Activated CD8-positive, alpha-beta T cell treated with anti-CD3 and anti-CD28 coated beads, Interleukin-2, amount 10 ng/mL, durations not matched to agents 7 days and 5 days (primary cell): ENCODE measurements around the gene RGS21. TPM values are rescaled to one million over a fixed set of nuclear protein-coding genes. Genes with fewer than 3 reads are reported as not detected.
"Not testable (repeated sequence)": the region's sequence is repeated elsewhere in the genome, so short reads cannot be mapped to it uniquely, and the experiment has no call there.

Experiments
- ATAC-seq: fragments of 150-1000 bp; cut with Tn5 transposase; one replicate; pipeline ENCODE4 v1.10.0; 2021; ENCODE audit warnings: moderate library complexity
- CTCF ChIA-PET: fragments of 350-600 bp; sonication (Branson Sonifier 250); formaldehyde crosslinking; loops from one replicate; lab custom pipeline; 2021; ENCODE audit warnings: antibody characterized with exemption; lab: Charles Lee
- POLR2A ChIA-PET: fragments of 350-600 bp; sonication (Branson Sonifier 250); formaldehyde crosslinking; loops from one replicate; lab custom pipeline; 2021; ENCODE audit warnings: antibody characterized with exemption; lab: Charles Lee
- DNase-seq: peaks from one replicate; pipeline ENCODE4 v3.0.0-alpha.2; 2020
- H3K27ac Mint-ChIP-seq: one replicate; pipeline ENCODE4 v1.8.0; 2021; ENCODE audit warnings: mild to moderate bottlenecking, mixed read lengths
- H3K27me3 Mint-ChIP-seq: one replicate; pipeline ENCODE4 v1.8.0; 2021; ENCODE audit warnings: low read depth, mixed read lengths
- H3K36me3 Mint-ChIP-seq: one replicate; pipeline ENCODE4 v1.8.0; 2021; ENCODE audit warnings: low read depth, mixed read lengths
- H3K4me1 Mint-ChIP-seq: one replicate; pipeline ENCODE4 v1.8.0; 2021; ENCODE audit warnings: low read depth, mixed read lengths
- H3K4me3 Mint-ChIP-seq: one replicate; pipeline ENCODE4 v1.8.0; 2021; ENCODE audit warnings: mild to moderate bottlenecking, mixed read lengths
- H3K9me3 Mint-ChIP-seq: one replicate; pipeline ENCODE4 v1.8.0; 2022; ENCODE audit warnings: mixed read lengths; ENCODE audit not compliant: insufficient read depth
- total RNA-seq, 2 experiments: library from RNA; stranded (reverse); gene quantifications; one replicate each; pipeline ENCODE4 v1.2.3, GENCODE V29; 2021

The RGS21 gene, protein sequence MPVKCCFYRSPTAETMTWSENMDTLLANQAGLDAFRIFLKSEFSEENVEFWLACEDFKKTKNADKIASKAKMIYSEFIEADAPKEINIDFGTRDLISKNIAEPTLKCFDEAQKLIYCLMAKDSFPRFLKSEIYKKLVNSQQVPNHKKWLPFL
- total RNA-seq, result not detected

DNA sequence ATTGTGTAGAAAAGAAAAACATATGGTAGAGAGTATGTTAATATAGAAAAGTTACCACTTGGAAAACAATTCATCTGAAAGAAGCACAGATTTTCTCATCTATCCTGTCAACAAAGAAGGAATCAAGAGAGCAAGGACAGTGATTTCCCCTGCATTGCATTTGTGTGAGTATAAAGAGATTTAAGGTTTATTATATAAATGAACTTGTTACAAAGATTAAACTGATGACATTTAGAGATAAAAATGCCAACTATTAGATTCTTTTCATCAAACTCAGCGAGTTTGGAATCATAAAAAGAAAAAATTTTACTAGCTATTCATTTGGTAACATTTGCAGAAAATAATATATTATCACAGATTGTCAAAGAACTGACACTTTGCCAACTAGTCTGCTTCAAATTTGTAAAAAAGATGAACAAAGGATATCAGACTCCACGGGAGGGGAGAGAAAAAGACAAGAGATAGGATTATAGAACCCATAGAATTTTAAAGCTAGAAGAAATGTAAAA lies at the start of gene RGS21:
TSS of gene RGS21 (plus strand) at position 51 of the 509 bp plus-strand sequence. CDS start 26,045 bp downstream, outside the sequence.
- no peaks in the 10 kb centered on the region for H3K9me3 Mint-ChIP-seq
- no peak for ATAC-seq
- H3K36me3 Mint-ChIP-seq, result no peaks in the 10 kb centered on the region
- H3K4me3 Mint-ChIP-seq, result no peak within 1 kb of the TSS
- H3K27ac Mint-ChIP-seq, result no peak within 1 kb of the TSS
- POLR2A ChIA-PET, result no interaction called here
- no peaks in the 10 kb centered on the region for H3K27me3 Mint-ChIP-seq
- CTCF ChIA-PET, result no interaction called here
- no peak for DNase-seq
- H3K4me1 Mint-ChIP-seq, result no peaks in the 10 kb centered on the region

DNA sequence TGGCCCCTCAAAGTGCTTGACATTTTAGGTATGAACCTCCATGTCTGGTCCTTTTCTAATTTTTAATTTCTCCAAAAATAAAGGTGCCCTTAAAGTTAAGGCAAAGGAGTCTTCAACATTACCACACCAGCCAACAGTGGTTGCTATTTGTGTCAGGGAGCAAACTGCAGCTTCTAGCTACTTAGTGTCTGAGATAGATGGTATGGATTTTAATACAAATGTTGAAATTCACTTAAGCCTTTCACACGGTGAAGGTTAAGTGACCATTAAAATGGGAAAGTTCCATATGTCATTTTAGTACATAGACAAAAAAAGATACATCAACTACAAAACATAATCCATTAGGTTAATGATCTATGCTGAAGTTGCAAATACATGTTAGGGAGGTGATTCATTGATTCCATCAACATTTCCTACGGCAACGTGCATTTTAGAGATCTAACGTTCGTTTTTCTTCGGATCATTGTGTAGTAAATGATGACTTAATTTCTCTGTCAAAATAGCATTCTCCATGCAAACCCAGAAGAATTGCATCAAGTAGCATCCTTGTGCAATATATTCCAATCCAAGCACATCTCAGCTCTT lies 48.2 kb upstream of the RGS21 start:
- ChIA-PET POLR2A (no interaction called here), CTCF (no interaction called here)
- Mint-ChIP-seq H3K9me3 (no peaks in the 10 kb centered on the region), H3K36me3 (no peaks in the 10 kb centered on the region), H3K27ac (no peak overlapping the region), H3K4me1 (no peaks in the 10 kb centered on the region), H3K27me3 (no peaks in the 10 kb centered on the region), H3K4me3 (no peak overlapping the region)
- no peak for DNase-seq
- ATAC-seq, result no peak

DNA sequence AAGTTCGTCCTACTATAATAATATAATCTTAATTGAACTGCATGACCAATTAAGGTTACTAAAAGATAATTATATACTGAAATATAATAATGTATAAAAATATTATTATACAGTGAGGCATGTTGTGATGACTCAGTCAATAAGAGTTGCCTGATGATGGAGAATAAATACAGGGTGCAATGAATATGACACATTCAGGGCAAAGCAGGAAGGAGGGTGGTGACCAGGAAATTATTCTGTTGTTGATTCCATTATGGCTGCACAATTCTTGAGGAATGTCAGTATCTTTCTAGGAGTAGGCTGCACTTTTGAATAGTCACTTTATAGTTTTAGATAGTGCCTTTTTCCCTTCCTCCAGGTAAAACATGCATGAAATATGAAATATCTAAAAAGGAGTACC lies 46.4 kb upstream of the RGS21 start:
- H3K4me1 Mint-ChIP-seq, result no peaks in the 10 kb centered on the region
- no peaks in the 10 kb centered on the region for H3K27me3 Mint-ChIP-seq
- no peaks in the 10 kb centered on the region for H3K36me3 Mint-ChIP-seq
- H3K4me3 Mint-ChIP-seq, result no peak overlapping the region
- ATAC-seq (no peak), DNase-seq (no peak)
- CTCF ChIA-PET, result no interaction called here
- no peaks in the 10 kb centered on the region for H3K9me3 Mint-ChIP-seq
- POLR2A ChIA-PET, result no interaction called here
- no peak overlapping the region for H3K27ac Mint-ChIP-seq

DNA sequence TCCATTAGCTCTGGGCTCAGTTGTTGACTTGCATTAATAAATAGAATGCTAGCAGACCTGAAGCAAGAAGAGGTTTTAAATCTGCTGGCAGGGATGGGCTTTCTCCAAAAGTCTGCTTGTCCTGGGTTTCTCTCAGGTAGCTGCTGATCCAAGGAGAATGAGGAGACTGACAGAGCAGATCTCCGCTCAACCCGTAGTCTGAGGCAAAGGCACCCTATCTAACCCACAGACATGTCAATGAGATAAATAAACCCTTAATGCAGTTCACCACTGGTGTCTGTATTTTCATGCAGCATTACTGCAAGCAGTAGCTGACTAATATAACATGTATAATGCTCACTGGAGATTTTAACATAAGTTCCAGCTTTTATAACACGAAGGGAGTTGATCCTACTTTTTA lies 44.1 kb upstream of the RGS21 start:
- POLR2A ChIA-PET, result no interaction called here
- Mint-ChIP-seq H3K27ac (no peak overlapping the region), H3K4me1 (no peaks in the 10 kb centered on the region), H3K36me3 (no peaks in the 10 kb centered on the region), H3K4me3 (no peak overlapping the region), H3K27me3 (no peaks in the 10 kb centered on the region), H3K9me3 (no peaks in the 10 kb centered on the region)
- DNase-seq, result no peak
- ATAC-seq, result no peak
- CTCF ChIA-PET, result no interaction called here

DNA sequence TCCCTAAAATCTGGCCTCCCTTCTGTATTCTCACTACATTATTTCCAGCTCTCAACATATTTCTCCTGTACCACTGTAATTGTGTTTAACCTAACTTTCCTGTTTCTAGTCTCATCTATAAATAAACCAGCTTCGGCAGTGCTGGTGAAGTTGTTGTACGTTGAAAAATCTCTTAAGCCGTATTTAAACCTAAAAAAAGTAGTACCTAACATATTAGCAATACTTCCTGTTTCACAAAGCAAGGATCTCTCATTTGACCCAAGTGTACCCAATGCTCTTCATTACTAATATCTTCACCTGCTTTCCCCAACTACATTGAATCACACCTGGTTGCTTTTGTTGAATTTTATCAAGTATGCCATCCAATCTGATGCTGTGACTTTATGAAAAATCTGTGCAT lies 42.2 kb upstream of the RGS21 start:
- Mint-ChIP-seq H3K4me3 (no peak overlapping the region), H3K27ac (no peak overlapping the region), H3K36me3 (no peaks in the 10 kb centered on the region), H3K9me3 (no peaks in the 10 kb centered on the region), H3K4me1 (no peaks in the 10 kb centered on the region), H3K27me3 (no peaks in the 10 kb centered on the region)
- ChIA-PET POLR2A (no interaction called here), CTCF (no interaction called here)
- DNase-seq (no peak), ATAC-seq (no peak)

DNA sequence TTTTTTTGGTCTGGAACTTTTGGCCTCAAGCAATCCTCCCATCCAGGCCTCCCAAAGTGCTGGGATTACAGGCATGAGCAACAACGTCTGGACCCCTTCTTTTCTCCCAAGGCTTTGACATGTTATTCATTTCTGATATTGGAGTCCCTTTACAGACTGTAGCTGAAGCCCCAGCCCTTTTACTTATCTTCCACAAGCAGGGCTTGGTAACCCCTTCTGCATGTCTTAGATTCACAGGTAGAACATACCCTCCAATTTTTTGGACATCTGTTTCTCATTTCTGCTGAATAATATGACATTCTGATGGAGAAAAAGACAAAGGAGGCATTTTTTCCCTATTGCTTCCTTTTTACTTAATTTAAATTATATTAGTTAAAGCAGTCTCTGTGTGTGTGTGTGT lies 39.2 kb upstream of the RGS21 start:
- no peaks in the 10 kb centered on the region for H3K36me3 Mint-ChIP-seq
- H3K4me1 Mint-ChIP-seq, result no peaks in the 10 kb centered on the region
- CTCF ChIA-PET, result no interaction called here
- DNase-seq (no peak), ATAC-seq (no peak)
- H3K4me3 Mint-ChIP-seq, result no peak overlapping the region
- no peak overlapping the region for H3K27ac Mint-ChIP-seq
- no peaks in the 10 kb centered on the region for H3K27me3 Mint-ChIP-seq
- H3K9me3 Mint-ChIP-seq, result no peaks in the 10 kb centered on the region
- POLR2A ChIA-PET, result no interaction called here

DNA sequence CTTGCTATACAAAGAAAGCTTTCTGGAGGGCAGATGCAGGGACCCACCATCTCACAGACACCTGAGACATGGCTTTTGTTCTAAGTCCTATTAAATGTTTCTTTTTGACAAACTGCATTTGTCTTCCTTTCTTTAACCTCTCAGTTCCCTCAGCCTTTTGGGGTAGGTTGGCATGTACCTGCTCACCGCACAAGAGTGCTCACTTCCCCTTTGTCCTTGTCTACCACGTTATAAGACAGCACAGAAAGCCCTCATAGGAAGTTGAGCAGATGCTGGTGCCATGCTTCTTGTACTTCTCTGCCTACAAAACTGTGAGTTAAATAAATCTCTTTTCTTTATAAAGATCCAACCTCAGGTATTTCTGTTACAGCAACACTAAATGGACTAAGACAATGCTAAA lies 31.9 kb upstream of the RGS21 start:
- no peak overlapping the region for H3K4me3 Mint-ChIP-seq
- H3K9me3 Mint-ChIP-seq, result peaks cover 9% of the 10 kb centered on the region
- ChIA-PET POLR2A (no interaction called here), CTCF (no interaction called here)
- H3K36me3 Mint-ChIP-seq, result no peaks in the 10 kb centered on the region
- no peaks in the 10 kb centered on the region for H3K4me1 Mint-ChIP-seq
- ATAC-seq (no peak), DNase-seq (no peak)
- H3K27me3 Mint-ChIP-seq, result no peaks in the 10 kb centered on the region
- H3K27ac Mint-ChIP-seq, result no peak overlapping the region

DNA sequence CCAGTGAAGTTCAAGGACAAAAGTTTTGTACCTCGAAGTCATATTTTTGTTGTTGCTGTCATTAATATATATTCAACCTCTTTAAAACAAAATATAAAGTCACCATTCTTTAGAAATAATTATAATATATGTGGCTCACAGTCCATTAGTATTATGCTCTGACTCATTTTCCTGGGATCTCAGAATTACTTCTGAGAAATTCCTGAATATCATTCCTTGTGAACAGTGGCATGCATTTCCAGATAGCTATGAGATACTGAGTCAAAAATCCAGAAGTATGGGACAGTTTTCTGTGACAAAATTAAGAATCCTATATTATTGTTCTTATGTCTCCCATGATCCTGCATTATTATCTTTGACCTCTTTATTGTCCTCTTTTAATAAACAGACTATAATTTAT lies 13.8 kb upstream of the RGS21 start:
- peaks cover 3% of the 10 kb centered on the region for H3K9me3 Mint-ChIP-seq
- ATAC-seq, result no peak
- H3K4me3 Mint-ChIP-seq, result no peak overlapping the region

DNA sequence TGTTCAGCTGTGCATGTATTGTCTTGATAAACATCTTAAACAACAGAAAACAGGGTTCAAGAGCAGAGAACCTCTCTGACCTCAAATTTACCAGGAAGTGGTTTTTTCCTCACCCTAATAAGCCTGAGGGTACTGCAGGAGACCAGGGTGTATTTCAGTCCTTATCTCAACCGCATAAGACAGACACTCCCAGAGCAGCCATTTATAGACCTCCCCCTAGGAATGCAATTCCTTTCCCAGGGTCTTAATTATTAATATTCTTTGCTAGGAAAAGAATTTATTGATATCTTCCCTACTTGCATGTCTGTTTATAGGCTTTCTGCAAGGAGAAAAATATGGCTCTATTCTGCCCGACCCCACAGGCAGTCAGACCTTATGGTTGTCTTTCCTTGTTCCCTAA lies 8.5 kb upstream of the RGS21 start:
- H3K27me3 Mint-ChIP-seq, H3K9me3 Mint-ChIP-seq, H3K27ac Mint-ChIP-seq, H3K4me1 Mint-ChIP-seq, H3K4me3 Mint-ChIP-seq, CTCF ChIA-PET, ATAC-seq, POLR2A ChIA-PET, H3K36me3 Mint-ChIP-seq, DNase-seq: not testable (repeated sequence)

More for the DNA sequence above, 13.8 kb upstream of the RGS21 start:
- ChIA-PET CTCF (no interaction called here), POLR2A (no interaction called here)
- Mint-ChIP-seq H3K4me1 (no peaks in the 10 kb centered on the region), H3K27me3 (no peaks in the 10 kb centered on the region), H3K36me3 (no peaks in the 10 kb centered on the region), H3K27ac (no peak overlapping the region)
- DNase-seq, result no peak

DNA sequence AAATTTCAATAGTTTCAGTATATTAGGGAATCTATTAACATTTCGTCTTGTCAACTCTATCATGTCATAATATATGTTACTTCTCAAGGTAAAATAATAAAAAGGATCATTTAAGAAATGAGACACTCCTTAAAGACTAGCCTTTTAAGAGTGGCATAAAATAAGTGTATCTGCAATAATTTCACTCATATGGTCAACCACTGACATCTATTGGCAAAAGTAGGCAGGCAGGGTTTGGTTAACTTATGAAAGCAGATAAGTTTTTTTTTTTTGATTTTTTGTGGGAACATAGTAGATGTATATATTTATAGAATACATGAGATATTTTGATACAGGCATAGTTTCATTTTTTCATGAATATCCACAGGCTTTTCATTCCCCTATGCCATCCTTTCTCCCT lies 5.5 kb upstream of the RGS21 start:
- no peak overlapping the region for H3K27ac Mint-ChIP-seq
- H3K27me3 Mint-ChIP-seq, result no peaks in the 10 kb centered on the region
- POLR2A ChIA-PET, result no interaction called here
- no peaks in the 10 kb centered on the region for H3K4me1 Mint-ChIP-seq
- ATAC-seq, result no peak
- no peak for DNase-seq
- H3K36me3 Mint-ChIP-seq, result no peaks in the 10 kb centered on the region
- peaks cover 4% of the 10 kb centered on the region for H3K9me3 Mint-ChIP-seq
- CTCF ChIA-PET, result no interaction called here
- no peak overlapping the region for H3K4me3 Mint-ChIP-seq

DNA sequence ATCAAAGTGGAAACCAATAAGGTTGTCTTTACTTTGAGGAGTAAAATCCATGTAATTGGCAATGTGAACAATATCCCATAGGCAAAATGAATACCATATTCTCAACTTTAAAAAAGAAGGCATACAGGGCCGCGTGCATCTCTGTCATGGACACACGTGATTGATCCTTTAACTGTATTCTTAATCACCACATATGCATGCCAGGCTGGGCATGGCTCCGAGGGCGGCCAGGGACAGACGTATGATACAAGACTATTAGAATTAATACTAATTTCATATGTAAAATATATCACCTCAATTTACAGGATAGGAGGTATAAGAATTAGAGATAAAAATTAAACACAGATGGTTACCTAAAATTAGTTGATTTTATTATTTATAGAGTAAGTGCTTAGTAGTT lies 11.2 kb downstream of the RGS21 start:
- Mint-ChIP-seq H3K4me1 (no peaks in the 10 kb centered on the region), H3K9me3 (no peaks in the 10 kb centered on the region), H3K27me3 (no peaks in the 10 kb centered on the region), H3K36me3 (no peaks in the 10 kb centered on the region), H3K27ac (no peak overlapping the region), H3K4me3 (no peak overlapping the region)
- ChIA-PET POLR2A (no interaction called here), CTCF (no interaction called here)
- ATAC-seq (no peak), DNase-seq (no peak)

DNA sequence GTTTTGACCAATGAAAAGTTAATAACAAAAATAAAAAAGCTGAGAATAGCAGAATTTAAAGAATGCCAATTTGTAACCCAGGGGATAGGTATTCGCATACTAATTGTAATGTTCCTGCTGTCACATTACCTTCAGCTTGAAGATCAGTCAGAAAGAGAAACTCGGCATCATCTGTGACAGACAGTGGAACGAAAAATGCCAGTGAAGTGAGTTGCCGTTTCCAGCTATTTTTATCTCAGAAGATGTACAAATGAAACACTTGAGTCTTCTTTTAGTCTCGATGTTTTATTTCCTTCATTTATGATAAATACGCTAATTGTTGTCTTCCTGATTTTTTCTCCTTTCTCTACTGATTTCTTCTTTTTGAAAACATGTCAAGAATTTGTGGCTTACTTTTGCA lies 26.1 kb downstream of the RGS21 start:
- Mint-ChIP-seq H3K27ac (no peak overlapping the region), H3K36me3 (no peaks in the 10 kb centered on the region), H3K4me1 (no peaks in the 10 kb centered on the region), H3K9me3 (no peaks in the 10 kb centered on the region), H3K4me3 (no peak overlapping the region), H3K27me3 (no peaks in the 10 kb centered on the region)
- CTCF ChIA-PET, result no interaction called here
- no peak for DNase-seq
- POLR2A ChIA-PET, result no interaction called here
- ATAC-seq, result no peak

DNA sequence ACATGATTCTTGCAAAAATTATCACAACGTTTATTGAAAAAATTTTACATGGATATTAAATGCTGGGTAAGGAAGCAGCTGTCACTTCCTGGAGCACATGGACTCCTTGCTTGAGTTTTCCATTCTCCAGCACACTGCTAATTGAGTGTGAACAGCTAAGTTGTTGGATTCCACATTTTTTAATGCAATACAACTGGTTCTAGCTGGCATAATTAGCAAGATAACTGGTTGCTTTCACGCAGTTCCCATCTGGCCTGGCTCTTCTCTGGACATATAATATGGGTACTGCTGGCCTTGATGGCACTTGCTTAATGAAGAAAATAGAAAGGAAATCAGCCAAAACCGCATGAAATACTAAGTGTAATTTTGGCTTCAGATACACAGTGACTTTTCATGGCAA lies 26.6 kb downstream of the RGS21 start:
- no peak overlapping the region for H3K27ac Mint-ChIP-seq
- no peaks in the 10 kb centered on the region for H3K9me3 Mint-ChIP-seq
- ChIA-PET CTCF (no interaction called here), POLR2A (no interaction called here)
- H3K4me3 Mint-ChIP-seq, result no peak overlapping the region
- ATAC-seq (no peak), DNase-seq (no peak)
- H3K27me3 Mint-ChIP-seq, result no peaks in the 10 kb centered on the region
- no peaks in the 10 kb centered on the region for H3K36me3 Mint-ChIP-seq
- H3K4me1 Mint-ChIP-seq, result no peaks in the 10 kb centered on the region
